ENCODE measurements around the gene UQCRHL. TPM values are rescaled to one million over a fixed set of nuclear protein-coding genes. Genes with fewer than 3 reads are reported as not detected.

Gene UQCRHL
- total RNA-seq, 2 donors from 2014 or later, result 1.6 to 3.7 TPM

DNA sequence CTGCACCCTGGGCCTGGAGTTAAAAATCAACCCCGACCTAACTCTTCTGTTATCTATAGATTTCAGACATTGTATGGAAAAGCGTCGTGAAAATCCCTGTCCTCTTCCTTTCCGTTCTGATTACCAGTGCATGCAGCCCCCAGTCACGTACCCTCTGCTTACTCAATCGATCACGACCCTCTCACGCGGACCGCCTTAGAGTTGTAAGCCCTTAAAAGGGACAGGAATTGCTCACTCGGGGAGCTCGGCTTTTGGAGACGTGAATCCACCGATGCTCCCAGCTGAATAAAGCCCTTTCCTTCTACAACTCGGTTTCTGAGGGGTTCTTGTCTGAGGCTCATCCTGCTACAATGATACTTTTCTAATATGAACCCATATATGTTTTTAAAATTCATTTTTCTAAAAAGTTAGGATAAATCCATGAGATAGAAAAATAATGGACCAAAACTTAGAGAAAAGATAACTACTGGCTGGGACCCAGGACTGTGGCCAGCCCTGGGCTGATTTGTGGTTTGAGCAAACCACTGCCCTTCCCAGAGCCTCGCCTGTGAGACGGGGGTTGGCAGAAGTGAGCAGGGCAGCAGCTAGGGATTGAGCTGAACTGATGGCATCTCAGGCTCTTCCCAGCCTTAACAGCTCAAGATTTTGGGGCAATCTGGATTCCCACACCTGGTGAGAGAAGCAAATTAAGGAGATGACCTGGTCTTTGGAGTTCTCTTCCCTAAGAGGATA lies 5.0 kb downstream of the UQCRHL start:
- H3K36me3 Mint-ChIP-seq (ENCODE audit: low read depth), result no peaks in the 10 kb centered on the region
- H3K9ac ChIP-seq (ENCODE audit: extremely low read depth, low read length, poor library complexity, severe bottlenecking), result peak overlapping the region; percentile 16
- no peak for DNase-seq
- H3K27ac ChIP-seq (ENCODE audit: low read depth, low read length), result no peak overlapping the region
- peak overlapping the region; percentile 27 for H3K4me3 Mint-ChIP-seq
- peak overlapping the region; percentile 53 for H3K4me3 ChIP-seq (ENCODE audit: low read length)
- peak overlapping the region; percentile 80 for H3K27ac Mint-ChIP-seq
- H3K9me3 Mint-ChIP-seq, result no peaks in the 10 kb centered on the region
- 68 to 81% methylated on average over 11 to 17 of the region's 17 CpGs for WGBS, 2 experiments (ENCODE audit: insufficient coverage in 1 of 2, insufficient read length in 1 of 2)
- no peaks in the 10 kb centered on the region for H3K27me3 Mint-ChIP-seq (ENCODE audit: insufficient read depth)
- no peak for TF ChIP-seq CTCF (conservative IDR thresholded peaks at IDR 0.05)
- H3K27me3 ChIP-seq (ENCODE audit: control insufficient read depth, insufficient read depth, low read length, poor library complexity, severe bottlenecking), result no peaks in the 10 kb centered on the region
- H3K36me3 ChIP-seq (ENCODE audit: control insufficient read depth, insufficient read depth, low read length), result no peaks in the 10 kb centered on the region
- H3K4me1 ChIP-seq (ENCODE audit: control insufficient read depth, insufficient read depth, low read length), result peaks cover 19% of the 10 kb centered on the region
- peaks cover 43% of the 10 kb centered on the region for H3K4me1 Mint-ChIP-seq
- no peaks in the 10 kb centered on the region for H3K9me3 ChIP-seq (ENCODE audit: control insufficient read depth, low read length)

DNA sequence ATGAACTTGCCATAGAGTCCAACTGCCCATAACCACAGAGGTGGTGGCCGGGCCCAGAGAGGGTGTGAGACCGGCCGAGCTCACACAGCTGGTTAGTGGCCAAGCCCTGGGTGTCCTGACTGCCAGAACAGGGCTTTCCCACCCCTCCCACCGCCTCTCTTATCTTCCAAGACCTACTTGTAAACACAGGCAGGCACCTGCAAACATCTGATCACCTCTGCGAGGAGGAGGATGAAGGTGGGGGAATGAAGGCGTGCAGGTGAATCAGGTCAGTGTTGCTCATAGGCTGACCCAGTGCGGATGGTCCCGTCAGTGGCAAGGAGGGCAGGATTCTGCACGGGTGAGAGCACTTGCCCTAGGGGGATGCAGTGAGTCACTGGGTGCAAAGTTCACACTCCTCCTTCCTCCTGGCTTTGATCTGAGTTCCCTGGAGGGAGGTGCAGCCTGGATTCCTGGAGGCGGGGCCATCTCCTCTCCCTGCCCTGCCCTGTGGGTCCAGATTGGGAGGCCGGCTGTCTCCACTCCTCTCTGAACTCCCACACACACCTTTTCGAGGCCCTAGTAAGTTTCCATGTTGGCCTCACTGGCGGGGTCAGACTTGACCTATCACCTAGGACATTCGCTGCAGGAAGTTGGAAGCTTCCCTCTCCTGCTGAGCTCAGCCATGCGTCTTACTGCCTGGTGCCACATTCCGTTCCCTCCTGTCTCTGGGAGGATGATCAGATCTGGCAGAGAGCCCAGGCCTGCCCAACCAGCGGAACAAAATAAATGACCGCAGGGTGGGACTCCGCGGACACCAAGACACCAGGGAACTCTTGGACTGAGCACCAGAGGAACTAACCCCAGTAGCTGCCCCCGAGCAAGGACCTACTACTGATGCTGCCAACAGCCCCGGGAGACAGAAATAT lies 7.3 kb downstream of the UQCRHL start:
- no peak for TF ChIP-seq CTCF (conservative IDR thresholded peaks at IDR 0.05)
- Mint-ChIP-seq H3K27me3 (ENCODE audit: insufficient read depth) (no peaks in the 10 kb centered on the region), H3K4me3 (peak overlapping the region; percentile 29), H3K4me1 (peaks cover 43% of the 10 kb centered on the region), H3K27ac (peak overlapping the region; percentile 92), H3K36me3 (ENCODE audit: low read depth) (no peaks in the 10 kb centered on the region), H3K9me3 (no peaks in the 10 kb centered on the region)
- WGBS, 2 experiments (ENCODE audit: insufficient coverage in 1 of 2, insufficient read length in 1 of 2), result 50 to 55% methylated on average over 14 to 22 of the region's 22 CpGs
- Histone ChIP-seq H3K4me3 (ENCODE audit: low read length) (peak overlapping the region; percentile 57), H3K9ac (ENCODE audit: extremely low read depth, low read length, poor library complexity, severe bottlenecking) (peak overlapping the region; percentile 41), H3K36me3 (ENCODE audit: control insufficient read depth, insufficient read depth, low read length) (no peaks in the 10 kb centered on the region), H3K9me3 (ENCODE audit: control insufficient read depth, low read length) (no peaks in the 10 kb centered on the region), H3K27me3 (ENCODE audit: control insufficient read depth, insufficient read depth, low read length, poor library complexity, severe bottlenecking) (no peaks in the 10 kb centered on the region), H3K4me1 (ENCODE audit: control insufficient read depth, insufficient read depth, low read length) (peaks cover 19% of the 10 kb centered on the region), H3K27ac (ENCODE audit: low read depth, low read length) (peak overlapping the region; percentile 1)
- DNase-seq, result peak; percentile 92

- Mint-ChIP-seq H3K27me3 (ENCODE audit: insufficient read depth) (no peaks in the 10 kb centered on the region), H3K36me3 (ENCODE audit: low read depth) (no peaks in the 10 kb centered on the region), H3K4me3 (no peak overlapping the region), H3K9me3 (no peaks in the 10 kb centered on the region), H3K27ac (peak overlapping the region; percentile 44), H3K4me1 (peaks cover 43% of the 10 kb centered on the region)
- no peaks in the 10 kb centered on the region for H3K36me3 ChIP-seq (ENCODE audit: control insufficient read depth, insufficient read depth, low read length)
- H3K4me3 ChIP-seq (ENCODE audit: low read length), result no peak overlapping the region
- no peak overlapping the region for H3K27ac ChIP-seq (ENCODE audit: low read depth, low read length)
- H3K4me1 ChIP-seq (ENCODE audit: control insufficient read depth, insufficient read depth, low read length), result peaks cover 20% of the 10 kb centered on the region
- H3K9ac ChIP-seq (ENCODE audit: extremely low read depth, low read length, poor library complexity, severe bottlenecking), result no peak overlapping the region
- H3K9me3 ChIP-seq (ENCODE audit: control insufficient read depth, low read length), result no peaks in the 10 kb centered on the region
- H3K27me3 ChIP-seq (ENCODE audit: control insufficient read depth, insufficient read depth, low read length, poor library complexity, severe bottlenecking), result no peaks in the 10 kb centered on the region
- peak; percentile 85 for DNase-seq
- 83 to 93% methylated on average over 5 to 9 of the region's 9 CpGs for WGBS, 2 experiments (ENCODE audit: insufficient coverage in 1 of 2, insufficient read length in 1 of 2)
- no peak for TF ChIP-seq CTCF (conservative IDR thresholded peaks at IDR 0.05)
Observed at GRCh38 chr1:15799004-15799867, 8.2 kb downstream of the UQCRHL start.
